ENCODE measurements around the gene PCYT2. TPM values are rescaled to one million over a fixed set of nuclear protein-coding genes. Genes with fewer than 3 reads are reported as not detected.

Gene PCYT2
- total and polyA plus RNA-seq, 10 of the 15 experiments (the other 5 are each of a cell fraction or from before 2014, with no cell fraction given) = 0.63 to 72.0 (median 45.0) TPM

DNA sequence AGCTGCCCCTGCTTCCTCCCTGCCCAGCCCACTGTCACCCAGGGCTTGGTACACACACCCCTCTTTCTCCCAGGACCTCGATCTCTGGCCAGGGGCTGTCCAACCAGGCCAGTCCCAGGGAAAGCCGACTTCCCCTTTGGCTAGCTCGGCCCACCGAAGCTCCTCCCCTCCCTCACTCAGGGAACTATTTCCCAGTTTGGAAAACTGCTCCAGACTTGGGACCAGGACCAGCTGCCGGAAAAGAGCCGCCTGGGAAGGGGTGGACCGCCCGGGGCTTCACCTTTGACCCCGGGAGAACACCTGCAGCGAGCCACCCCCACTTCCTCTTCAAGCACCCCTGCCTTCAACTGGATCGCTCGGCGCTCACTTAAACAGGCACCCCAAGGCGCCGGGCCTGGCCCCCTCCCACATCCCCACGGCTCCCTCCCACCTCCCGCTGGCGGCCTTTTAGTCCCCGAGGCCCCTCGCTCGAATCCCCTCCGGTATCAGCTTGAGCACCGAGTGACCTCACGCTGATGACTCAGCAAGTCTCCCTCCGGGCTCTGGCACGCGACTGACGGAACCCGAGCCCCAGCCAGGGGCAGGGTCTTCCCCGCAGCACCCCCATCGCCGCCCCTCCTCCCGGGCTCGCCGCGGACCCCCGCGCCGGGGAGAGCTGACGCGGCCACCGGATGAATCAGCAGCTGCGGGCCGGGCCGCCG is 15.4 kb upstream of the PCYT2 start (continued):
- TF ChIP-seq CREM (IDR thresholded peaks at IDR 0.05; ENCODE audit: low read depth) (peak; percentile 10; the same call in 1 of the 2 replicates), EGR1 (IDR thresholded peaks at IDR 0.05; ENCODE audit: borderline replicate concordance in 1 of 2, low read depth in 2 of 2, low read length in 2 of 2) (peak in 1 of 2 experiments; percentile 36; a peak in 1 of 3 replicates), FOXM1 (IDR thresholded peaks at IDR 0.05; ENCODE audit: low read depth, low read length) (no peak), IKZF1 (conservative IDR thresholded peaks at IDR 0.05) (peak; percentile 74), SMARCA5 (IDR thresholded peaks at IDR 0.05) (no peak), EED (IDR thresholded peaks at IDR 0.05; ENCODE audit: low read depth) (peak; percentile 58; the same call in 1 of the 2 replicates), IKZF2 (IDR thresholded peaks at IDR 0.05) (peak; percentile 45 to 46), NBN (IDR thresholded peaks at IDR 0.05) (peak; percentile 20; the same call in 1 of the 2 replicates), ATF2 (IDR thresholded peaks at IDR 0.05; ENCODE audit: low read length) (no peak), ZBTB4 (CRISPR knock-in tag; IDR thresholded peaks at IDR 0.05) (no peak), NR2F1 (conservative IDR thresholded peaks at IDR 0.05) (peak; percentile 98), MTA2 (IDR thresholded peaks at IDR 0.05; ENCODE audit: low read depth) (peak; percentile 32; the same call in 1 of the 2 replicates), PRDM15 (CRISPR knock-in tag; IDR thresholded peaks at IDR 0.05) (no peak), TCF3 (IDR thresholded peaks at IDR 0.05; ENCODE audit: borderline replicate concordance, insufficient read depth, low read depth, low read length) (0 out of 2 replicates have a peak, but pooled peaks have one; percentile 46), GATAD2B (conservative IDR thresholded peaks at IDR 0.05; ENCODE audit: low read depth) (no peak)
- TF ChIP-seq, protein P1, sequence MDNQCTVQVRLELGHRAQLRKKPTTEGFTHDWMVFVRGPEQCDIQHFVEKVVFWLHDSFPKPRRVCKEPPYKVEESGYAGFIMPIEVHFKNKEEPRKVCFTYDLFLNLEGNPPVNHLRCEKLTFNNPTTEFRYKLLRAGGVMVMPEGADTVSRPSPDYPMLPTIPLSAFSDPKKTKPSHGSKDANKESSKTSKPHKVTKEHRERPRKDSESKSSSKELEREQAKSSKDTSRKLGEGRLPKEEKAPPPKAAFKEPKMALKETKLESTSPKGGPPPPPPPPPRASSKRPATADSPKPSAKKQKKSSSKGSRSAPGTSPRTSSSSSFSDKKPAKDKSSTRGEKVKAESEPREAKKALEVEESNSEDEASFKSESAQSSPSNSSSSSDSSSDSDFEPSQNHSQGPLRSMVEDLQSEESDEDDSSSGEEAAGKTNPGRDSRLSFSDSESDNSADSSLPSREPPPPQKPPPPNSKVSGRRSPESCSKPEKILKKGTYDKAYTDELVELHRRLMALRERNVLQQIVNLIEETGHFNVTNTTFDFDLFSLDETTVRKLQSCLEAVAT (IDR thresholded peaks at IDR 0.05) = peak; percentile 91
- TF ChIP-seq, protein P2, sequence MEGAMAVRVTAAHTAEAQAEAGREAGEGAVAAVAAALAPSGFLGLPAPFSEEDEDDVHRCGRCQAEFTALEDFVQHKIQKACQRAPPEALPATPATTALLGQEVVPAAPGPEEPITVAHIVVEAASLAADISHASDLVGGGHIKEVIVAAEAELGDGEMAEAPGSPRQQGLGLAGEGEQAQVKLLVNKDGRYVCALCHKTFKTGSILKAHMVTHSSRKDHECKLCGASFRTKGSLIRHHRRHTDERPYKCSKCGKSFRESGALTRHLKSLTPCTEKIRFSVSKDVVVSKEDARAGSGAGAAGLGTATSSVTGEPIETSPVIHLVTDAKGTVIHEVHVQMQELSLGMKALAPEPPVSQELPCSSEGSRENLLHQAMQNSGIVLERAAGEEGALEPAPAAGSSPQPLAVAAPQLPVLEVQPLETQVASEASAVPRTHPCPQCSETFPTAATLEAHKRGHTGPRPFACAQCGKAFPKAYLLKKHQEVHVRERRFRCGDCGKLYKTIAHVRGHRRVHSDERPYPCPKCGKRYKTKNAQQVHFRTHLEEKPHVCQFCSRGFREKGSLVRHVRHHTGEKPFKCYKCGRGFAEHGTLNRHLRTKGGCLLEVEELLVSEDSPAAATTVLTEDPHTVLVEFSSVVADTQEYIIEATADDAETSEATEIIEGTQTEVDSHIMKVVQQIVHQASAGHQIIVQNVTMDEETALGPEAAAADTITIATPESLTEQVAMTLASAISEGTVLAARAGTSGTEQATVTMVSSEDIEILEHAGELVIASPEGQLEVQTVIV (IDR thresholded peaks at IDR 0.05; ENCODE audit: borderline replicate concordance, partially characterized antibody) = no peak

Data from GM12878 (cell line).